ENCODE results near the gene HRH4.

HRH4 gene

GRCh38 chr18:24428709-24429108 lies 31.7 kb upstream of the HRH4 start:
- H3K4me3 ChIP-seq (ENCODE audit: insufficient read depth, low read depth, low read length), result no peak overlapping the region

GRCh38 chr18:24429188-24429587 lies 31.2 kb upstream of the HRH4 start:
- Histone ChIP-seq H3K36me3 (ENCODE audit: control insufficient read depth, insufficient read depth, low read length) (peaks cover 4% of the 10 kb centered on the region), H3K9me3 (ENCODE audit: control insufficient read depth, low read length) (no peaks in the 10 kb centered on the region), H3K27me3 (ENCODE audit: control insufficient read depth, insufficient read depth, low read length, poor library complexity, severe bottlenecking) (no peaks in the 10 kb centered on the region), H3K4me3 (ENCODE audit: insufficient read depth, low read depth, low read length) (no peak overlapping the region), H3K4me1 (ENCODE audit: control insufficient read depth, insufficient read depth, low read length) (peaks cover 10% of the 10 kb centered on the region), H3K27ac (ENCODE audit: insufficient read depth, low read depth, low read length, poor library complexity, severe bottlenecking) (no peak overlapping the region)
- 95 to 97% methylated on average over 4 of the region's 4 CpGs for WGBS, 2 experiments

More at GRCh38 chr18:24428709-24429108, 31.7 kb upstream of the HRH4 start:
- Histone ChIP-seq H3K36me3 (ENCODE audit: control insufficient read depth, insufficient read depth, low read length) (peaks cover 4% of the 10 kb centered on the region), H3K4me1 (ENCODE audit: control insufficient read depth, insufficient read depth, low read length) (peaks cover 10% of the 10 kb centered on the region), H3K27me3 (ENCODE audit: control insufficient read depth, insufficient read depth, low read length, poor library complexity, severe bottlenecking) (no peaks in the 10 kb centered on the region), H3K9me3 (ENCODE audit: control insufficient read depth, low read length) (no peaks in the 10 kb centered on the region), H3K27ac (ENCODE audit: insufficient read depth, low read depth, low read length, poor library complexity, severe bottlenecking) (no peak overlapping the region)
- WGBS, 2 experiments, result 88 to 89% methylated on average over 1 of the region's 3 CpGs

- H3K27me3 ChIP-seq (ENCODE audit: control insufficient read depth, insufficient read depth, low read length, poor library complexity, severe bottlenecking), result no peaks in the 10 kb centered on the region
- H3K9me3 ChIP-seq (ENCODE audit: control insufficient read depth, low read length), result no peaks in the 10 kb centered on the region
- no peak overlapping the region for H3K4me3 ChIP-seq (ENCODE audit: insufficient read depth, low read depth, low read length)
- peaks cover 7% of the 10 kb centered on the region for H3K4me1 ChIP-seq (ENCODE audit: control insufficient read depth, insufficient read depth, low read length)
- peaks cover 9% of the 10 kb centered on the region for H3K36me3 ChIP-seq (ENCODE audit: control insufficient read depth, insufficient read depth, low read length)
- H3K27ac ChIP-seq (ENCODE audit: insufficient read depth, low read depth, low read length, poor library complexity, severe bottlenecking), result no peak overlapping the region
- 87 to 97% methylated on average over 3 of the region's 3 CpGs for WGBS, 2 experiments
These were observed 27.8 kb upstream of the HRH4 start for GRCh38 chr18:24432618-24433017.

GRCh38 chr18:24436939-24437338 lies 23.5 kb upstream of the HRH4 start:
- peaks cover 23% of the 10 kb centered on the region for H3K36me3 ChIP-seq (ENCODE audit: control insufficient read depth, insufficient read depth, low read length)
- 92 to 94% methylated on average over 1 of the region's 1 CpG for WGBS, 2 experiments

GRCh38 chr18:24443870-24444269 lies 16.6 kb upstream of the HRH4 start:
- Histone ChIP-seq H3K36me3 (ENCODE audit: control insufficient read depth, insufficient read depth, low read length) (peaks cover 33% of the 10 kb centered on the region), H3K4me1 (ENCODE audit: control insufficient read depth, insufficient read depth, low read length) (no peaks in the 10 kb centered on the region), H3K9me3 (ENCODE audit: control insufficient read depth, low read length) (no peaks in the 10 kb centered on the region), H3K4me3 (ENCODE audit: insufficient read depth, low read depth, low read length) (no peak overlapping the region), H3K27me3 (ENCODE audit: control insufficient read depth, insufficient read depth, low read length, poor library complexity, severe bottlenecking) (no peaks in the 10 kb centered on the region), H3K27ac (ENCODE audit: insufficient read depth, low read depth, low read length, poor library complexity, severe bottlenecking) (no peak overlapping the region)
- 96 to 97% methylated on average over 2 of the region's 2 CpGs for WGBS, 2 experiments

More at GRCh38 chr18:24436939-24437338, 23.5 kb upstream of the HRH4 start:
- Histone ChIP-seq H3K9me3 (ENCODE audit: control insufficient read depth, low read length) (no peaks in the 10 kb centered on the region), H3K4me3 (ENCODE audit: insufficient read depth, low read depth, low read length) (no peak overlapping the region), H3K27me3 (ENCODE audit: control insufficient read depth, insufficient read depth, low read length, poor library complexity, severe bottlenecking) (no peaks in the 10 kb centered on the region), H3K27ac (ENCODE audit: insufficient read depth, low read depth, low read length, poor library complexity, severe bottlenecking) (no peak overlapping the region), H3K4me1 (ENCODE audit: control insufficient read depth, insufficient read depth, low read length) (no peaks in the 10 kb centered on the region)

GRCh38 chr18:24446453-24446852 lies 14.0 kb upstream of the HRH4 start:
- H3K4me3 ChIP-seq (ENCODE audit: insufficient read depth, low read depth, low read length), result no peak overlapping the region
- peaks cover 32% of the 10 kb centered on the region for H3K36me3 ChIP-seq (ENCODE audit: control insufficient read depth, insufficient read depth, low read length)
- no peak overlapping the region for H3K27ac ChIP-seq (ENCODE audit: insufficient read depth, low read depth, low read length, poor library complexity, severe bottlenecking)
- no peaks in the 10 kb centered on the region for H3K27me3 ChIP-seq (ENCODE audit: control insufficient read depth, insufficient read depth, low read length, poor library complexity, severe bottlenecking)
- no peaks in the 10 kb centered on the region for H3K9me3 ChIP-seq (ENCODE audit: control insufficient read depth, low read length)
- 93 to 94% methylated on average over 1 of the region's 1 CpG for WGBS, 2 experiments
- H3K4me1 ChIP-seq (ENCODE audit: control insufficient read depth, insufficient read depth, low read length), result no peaks in the 10 kb centered on the region

GRCh38 chr18:24446953-24447538 lies 13.4 kb upstream of the HRH4 start:
- Histone ChIP-seq H3K27ac (ENCODE audit: insufficient read depth, low read depth, low read length, poor library complexity, severe bottlenecking) (no peak overlapping the region), H3K4me1 (ENCODE audit: control insufficient read depth, insufficient read depth, low read length) (no peaks in the 10 kb centered on the region), H3K4me3 (ENCODE audit: insufficient read depth, low read depth, low read length) (no peak overlapping the region), H3K9me3 (ENCODE audit: control insufficient read depth, low read length) (no peaks in the 10 kb centered on the region), H3K27me3 (ENCODE audit: control insufficient read depth, insufficient read depth, low read length, poor library complexity, severe bottlenecking) (no peaks in the 10 kb centered on the region), H3K36me3 (ENCODE audit: control insufficient read depth, insufficient read depth, low read length) (peaks cover 26% of the 10 kb centered on the region)
- WGBS, 2 experiments, result 83% methylated on average over 1 of the region's 1 CpG; no CpG with 5 or more reads in 1 of the 2 experiments

- Histone ChIP-seq H3K4me1 (ENCODE audit: control insufficient read depth, insufficient read depth, low read length) (no peaks in the 10 kb centered on the region), H3K36me3 (ENCODE audit: control insufficient read depth, insufficient read depth, low read length) (peaks cover 26% of the 10 kb centered on the region), H3K27ac (ENCODE audit: insufficient read depth, low read depth, low read length, poor library complexity, severe bottlenecking) (no peak overlapping the region), H3K4me3 (ENCODE audit: insufficient read depth, low read depth, low read length) (no peak overlapping the region), H3K9me3 (ENCODE audit: control insufficient read depth, low read length) (no peaks in the 10 kb centered on the region), H3K27me3 (ENCODE audit: control insufficient read depth, insufficient read depth, low read length, poor library complexity, severe bottlenecking) (no peaks in the 10 kb centered on the region)
- WGBS, 2 experiments, result 78% methylated on average over 1 of the region's 1 CpG; no CpG with 5 or more reads in 1 of the 2 experiments
These were observed 12.5 kb upstream of the HRH4 start for GRCh38 chr18:24447961-24448360.

GRCh38 chr18:24456549-24456948 lies 3.9 kb upstream of the HRH4 start:
- Histone ChIP-seq H3K27ac (ENCODE audit: insufficient read depth, low read depth, low read length, poor library complexity, severe bottlenecking) (no peak overlapping the region), H3K4me1 (ENCODE audit: control insufficient read depth, insufficient read depth, low read length) (no peaks in the 10 kb centered on the region), H3K27me3 (ENCODE audit: control insufficient read depth, insufficient read depth, low read length, poor library complexity, severe bottlenecking) (no peaks in the 10 kb centered on the region), H3K4me3 (ENCODE audit: insufficient read depth, low read depth, low read length) (no peak overlapping the region), H3K36me3 (ENCODE audit: control insufficient read depth, insufficient read depth, low read length) (no peaks in the 10 kb centered on the region), H3K9me3 (ENCODE audit: control insufficient read depth, low read length) (no peaks in the 10 kb centered on the region)
- WGBS, 2 experiments, result 96 to 98% methylated on average over 3 to 4 of the region's 4 CpGs

- peaks cover 6% of the 10 kb centered on the region for H3K4me1 ChIP-seq (ENCODE audit: control insufficient read depth, insufficient read depth, low read length)
These were observed 665 bp upstream of the HRH4 start for GRCh38 chr18:24459772-24460171.

More at GRCh38 chr18:24459772-24460171, 665 bp upstream of the HRH4 start:
- Histone ChIP-seq H3K9me3 (ENCODE audit: control insufficient read depth, low read length) (no peaks in the 10 kb centered on the region), H3K36me3 (ENCODE audit: control insufficient read depth, insufficient read depth, low read length) (no peaks in the 10 kb centered on the region), H3K27me3 (ENCODE audit: control insufficient read depth, insufficient read depth, low read length, poor library complexity, severe bottlenecking) (no peaks in the 10 kb centered on the region), H3K4me3 (ENCODE audit: insufficient read depth, low read depth, low read length) (no peak overlapping the region), H3K27ac (ENCODE audit: insufficient read depth, low read depth, low read length, poor library complexity, severe bottlenecking) (no peak overlapping the region)
- 87 to 91% methylated on average over 4 of the region's 4 CpGs for WGBS, 2 experiments
